ENCODE data around the gene SLTM. TPM values are rescaled to one million over a fixed set of nuclear protein-coding genes. Genes with fewer than 3 reads are reported as not detected.
"Not testable (repeated sequence)": the region's sequence is repeated elsewhere in the genome, so short reads cannot be mapped to it uniquely, and the experiment has no call there.

Gene SLTM
- total RNA-seq, 2 experiments from 2014 or later = 106 to 107 TPM

GRCh38 chr15:58886921-58887320 is 46.6 kb downstream of the SLTM start:
- ChIA-PET CTCF (no interaction called here), POLR2A (no interaction called here)

- POLR2A ChIA-PET = interaction anchor here (0.7 kb wide), 1 partner anchor 11 kb away, joined by 5 read pairs; no protein-coding TSS in a partner anchor
- CTCF ChIA-PET = not testable (repeated sequence)
Measured at GRCh38 chr15:58883926-58884325, 49.6 kb downstream of the SLTM start.

GRCh38 chr15:58882243-58882642 is 51.2 kb downstream of the SLTM start:
- ChIA-PET CTCF (no interaction called here), POLR2A (interaction anchor here (0.6 kb wide), 1 partner anchor 52 kb away, joined by 4 read pairs; no protein-coding TSS in a partner anchor)

- CTCF ChIA-PET = no interaction called here
- POLR2A ChIA-PET = no interaction called here
Measured at GRCh38 chr15:58880320-58880719, 53.2 kb downstream of the SLTM start.

GRCh38 chr15:58877999-58878825 is 55.3 kb downstream of the SLTM start:
- ChIA-PET CTCF (no interaction called here), POLR2A (no interaction called here)

GRCh38 chr15:58876306-58877106 is 57.0 kb downstream of the SLTM start:
- CTCF ChIA-PET = no interaction called here
- POLR2A ChIA-PET = no interaction called here

GRCh38 chr15:58875343-58875742 is 58.1 kb downstream of the SLTM start:
- ChIA-PET POLR2A (no interaction called here), CTCF (no interaction called here)

GRCh38 chr15:58873267-58873666 is 60.2 kb downstream of the SLTM start:
- POLR2A ChIA-PET = interaction anchor here (0.5 kb wide), 1 partner anchor 11 kb away, joined by 5 read pairs; no protein-coding TSS in a partner anchor
- CTCF ChIA-PET = no interaction called here

GRCh38 chr15:58870451-58870850 is 63.0 kb downstream of the SLTM start:
- ChIA-PET POLR2A (no interaction called here), CTCF (no interaction called here)

GRCh38 chr15:58867926-58868325 is 65.6 kb downstream of the SLTM start:
- POLR2A ChIA-PET = no interaction called here
- CTCF ChIA-PET = no interaction called here

- CTCF ChIA-PET = no interaction called here
- POLR2A ChIA-PET = no interaction called here
Measured at GRCh38 chr15:58865425-58865880, 68.0 kb downstream of the SLTM start.

GRCh38 chr15:58864602-58865424 is 68.7 kb downstream of the SLTM start:
- POLR2A ChIA-PET = no interaction called here
- CTCF ChIA-PET = no interaction called here

- ChIA-PET CTCF (no interaction called here), POLR2A (no interaction called here)
Measured at GRCh38 chr15:58862326-58862725, 71.2 kb downstream of the SLTM start.

- CTCF ChIA-PET, POLR2A ChIA-PET: not testable (repeated sequence)
Measured at GRCh38 chr15:58856621-58857020, 76.9 kb downstream of the SLTM start.

- ChIA-PET POLR2A (no interaction called here), CTCF (no interaction called here)
Measured at GRCh38 chr15:58856086-58856485, 77.4 kb downstream of the SLTM start.

- ChIA-PET POLR2A (no interaction called here), CTCF (interaction anchor here (0.6 kb wide), 1 partner anchor 234 kb away, joined by 3 read pairs; no protein-coding TSS in a partner anchor)
Measured at GRCh38 chr15:58854593-58854992, 78.9 kb downstream of the SLTM start.

- CTCF ChIA-PET = interaction anchor here (1.3 kb wide), 1 partner anchor 365 kb away, joined by 4 read pairs; no protein-coding TSS in a partner anchor
- POLR2A ChIA-PET = no interaction called here
Measured at GRCh38 chr15:58852347-58852746, 81.1 kb downstream of the SLTM start.

- CTCF ChIA-PET = interaction anchor here (1.3 kb wide), 1 partner anchor 364 kb away, joined by 4 read pairs; no protein-coding TSS in a partner anchor
- POLR2A ChIA-PET = not testable (repeated sequence)
Measured at GRCh38 chr15:58851205-58851604, 82.3 kb downstream of the SLTM start.

GRCh38 chr15:58842713-58843396 is 90.6 kb downstream of the SLTM start:
- POLR2A ChIA-PET = no interaction called here

More at GRCh38 chr15:58842713-58843396, 90.6 kb downstream of the SLTM start:
- CTCF ChIA-PET = interaction anchor here (0.6 kb wide), 1 partner anchor 676 kb away, joined by 3 read pairs; no protein-coding TSS in a partner anchor
